Epithelial cell of esophagus (primary cell): ENCODE data around the gene CDH12.

Experiments
- DNase-seq: peaks from one replicate; pipeline ENCODE4 v3.0.0; 2010; ENCODE audit warnings: low read depth
- H3K4me3 ChIP-seq: 2 replicates; pipeline ENCODE4 v1.5.1; 2011; ENCODE audit warnings: mild to moderate bottlenecking, low read length, control low read depth
- TF ChIP-seq, protein P1 (sequence below): IDR thresholded peaks from 2 replicates; pipeline ENCODE4 v1.5.1; 2011; ENCODE audit warnings: low read depth, mild to moderate bottlenecking, low read length, control low read depth, inconsistent platforms; ENCODE audit not compliant: insufficient read depth; ENCODE audit errors: missing control alignments

CDH12 gene

DNA sequence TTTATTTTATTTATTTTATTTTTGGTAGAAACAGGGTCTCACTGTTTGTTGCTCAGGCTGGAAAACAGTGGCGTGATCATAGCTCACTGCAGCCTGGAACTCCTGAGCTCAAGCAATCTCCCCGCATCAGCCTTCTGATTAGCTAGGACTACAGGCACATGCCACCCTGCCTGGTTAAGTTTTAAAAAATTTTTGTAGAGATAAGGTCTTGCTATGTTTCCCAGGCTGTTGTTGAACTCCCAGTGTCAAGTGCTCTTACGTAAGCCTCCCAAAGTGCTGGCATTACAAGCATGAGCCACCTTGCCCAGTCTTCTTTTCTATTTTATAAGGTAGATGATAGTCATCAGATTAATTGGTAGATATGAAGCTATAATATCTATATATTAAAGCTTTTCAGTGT is 382.7 kb downstream of the CDH12 start:
- no peak overlapping the region for H3K4me3 ChIP-seq
- no peak for DNase-seq
- TF ChIP-seq, protein P1, sequence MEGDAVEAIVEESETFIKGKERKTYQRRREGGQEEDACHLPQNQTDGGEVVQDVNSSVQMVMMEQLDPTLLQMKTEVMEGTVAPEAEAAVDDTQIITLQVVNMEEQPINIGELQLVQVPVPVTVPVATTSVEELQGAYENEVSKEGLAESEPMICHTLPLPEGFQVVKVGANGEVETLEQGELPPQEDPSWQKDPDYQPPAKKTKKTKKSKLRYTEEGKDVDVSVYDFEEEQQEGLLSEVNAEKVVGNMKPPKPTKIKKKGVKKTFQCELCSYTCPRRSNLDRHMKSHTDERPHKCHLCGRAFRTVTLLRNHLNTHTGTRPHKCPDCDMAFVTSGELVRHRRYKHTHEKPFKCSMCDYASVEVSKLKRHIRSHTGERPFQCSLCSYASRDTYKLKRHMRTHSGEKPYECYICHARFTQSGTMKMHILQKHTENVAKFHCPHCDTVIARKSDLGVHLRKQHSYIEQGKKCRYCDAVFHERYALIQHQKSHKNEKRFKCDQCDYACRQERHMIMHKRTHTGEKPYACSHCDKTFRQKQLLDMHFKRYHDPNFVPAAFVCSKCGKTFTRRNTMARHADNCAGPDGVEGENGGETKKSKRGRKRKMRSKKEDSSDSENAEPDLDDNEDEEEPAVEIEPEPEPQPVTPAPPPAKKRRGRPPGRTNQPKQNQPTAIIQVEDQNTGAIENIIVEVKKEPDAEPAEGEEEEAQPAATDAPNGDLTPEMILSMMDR: no peak

- TF ChIP-seq, protein P1: no peak
- DNase-seq: no peak
- H3K4me3 ChIP-seq: no peak overlapping the region
These were observed 387.5 kb downstream of the CDH12 start for GRCh38 chr5:22465616-22466015.

GRCh38 chr5:22465177-22465576 is 388.0 kb downstream of the CDH12 start:
- TF ChIP-seq, protein P1: no peak
- H3K4me3 ChIP-seq: no peak overlapping the region
- peak; percentile 64 for DNase-seq

GRCh38 chr5:22460189-22460588 is 393.0 kb downstream of the CDH12 start:
- H3K4me3 ChIP-seq: no peak overlapping the region
- DNase-seq: no peak
- TF ChIP-seq, protein P1: no peak

GRCh38 chr5:22432905-22433304 is 420.2 kb downstream of the CDH12 start:
- TF ChIP-seq, protein P1: no peak
- no peak overlapping the region for H3K4me3 ChIP-seq
- DNase-seq: no peak

DNA sequence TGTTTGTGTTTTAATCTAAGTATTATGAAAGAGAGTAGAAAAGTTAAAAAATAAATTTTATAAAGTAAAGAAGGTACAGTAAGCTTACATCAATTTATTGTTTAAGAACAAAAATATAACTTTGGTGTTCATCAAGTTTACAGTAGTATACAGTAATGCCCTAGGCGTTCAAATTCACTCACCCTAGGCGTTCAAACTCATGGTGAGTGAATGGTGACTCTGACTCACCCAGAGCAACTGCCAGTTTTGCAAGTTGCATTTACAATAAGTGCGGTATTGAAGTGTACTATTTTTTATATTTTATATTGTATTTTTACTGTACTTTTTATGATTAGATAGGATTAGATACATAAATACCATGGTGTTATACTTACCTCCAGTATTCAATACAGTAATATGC is 421.3 kb downstream of the CDH12 start:
- TF ChIP-seq, protein P1: no peak
- H3K4me3 ChIP-seq: no peak overlapping the region
- DNase-seq: peak; percentile 68

GRCh38 chr5:22431406-22431805 is 421.7 kb downstream of the CDH12 start:
- TF ChIP-seq, protein P1: peak; percentile 21
- no peak overlapping the region for H3K4me3 ChIP-seq
- DNase-seq: peak; percentile 24
